SW 1271 (cell line): ENCODE results near the gene RHBDF2.

Source experiments
- DNase-seq, 2 experiments: peaks; one replicate each; lab custom pipeline; 2025; lab: John Stamatoyannopoulos, UW

RHBDF2 gene

GRCh38 chr17:76501827-76502307 lies 644 bp upstream of the RHBDF2 start:
- DNase-seq: no peak

- no peak for DNase-seq
Measured at GRCh38 chr17:76500747-76501017, 541 bp downstream of the RHBDF2 start.

DNA sequence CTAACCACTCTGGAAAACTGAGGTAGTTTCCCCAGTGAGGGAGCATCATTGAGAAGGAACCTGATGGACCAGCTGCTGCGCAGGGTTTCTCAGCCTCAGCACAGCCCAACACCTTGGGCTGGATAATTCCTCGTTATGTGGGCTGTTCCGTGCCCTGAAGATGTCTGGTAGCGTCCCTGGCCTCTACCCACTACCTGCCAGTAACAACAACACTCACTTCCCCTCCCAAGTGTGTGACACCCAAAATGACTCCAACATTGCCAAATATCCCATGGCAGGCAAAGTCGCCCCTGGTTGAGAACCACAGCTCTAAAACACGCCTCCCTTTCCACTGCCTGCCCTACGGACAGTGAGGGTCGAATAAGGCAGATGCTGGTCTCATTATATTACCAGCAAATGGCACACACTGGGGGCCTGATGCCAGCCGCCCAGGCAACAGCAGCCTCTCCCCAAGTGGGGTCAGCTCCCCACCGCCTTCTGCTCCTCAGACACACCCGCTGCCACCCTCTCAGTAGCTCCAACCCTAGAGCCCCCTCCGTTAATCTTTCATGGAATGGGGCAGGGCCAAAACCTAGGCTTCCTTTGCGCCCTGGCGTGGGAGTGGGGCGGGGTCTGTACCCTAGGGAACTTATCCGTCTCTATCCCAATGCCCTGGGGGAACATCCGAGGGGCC lies 1.0 kb downstream of the RHBDF2 start:
- DNase-seq: no peak

- DNase-seq: no peak
Measured at GRCh38 chr17:76499267-76499667, 2.0 kb downstream of the RHBDF2 start.

DNA sequence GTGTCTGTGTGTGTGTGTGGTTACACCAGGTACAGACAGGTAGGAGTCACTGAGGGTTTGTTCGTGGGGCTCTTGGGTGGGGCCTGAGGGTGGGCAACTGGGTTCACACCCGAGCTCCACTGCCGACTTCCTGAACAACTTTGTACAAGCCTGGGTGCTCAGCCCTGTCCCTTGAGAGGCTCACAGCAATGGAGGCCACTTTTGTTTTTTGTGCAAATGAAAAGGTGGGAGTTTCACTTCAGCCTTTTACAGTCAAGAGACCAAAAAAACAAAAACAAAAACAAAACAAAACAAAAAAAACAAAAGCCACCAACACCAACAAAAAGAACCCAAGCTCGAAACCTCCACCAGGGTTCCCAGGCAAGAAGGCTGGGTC lies 2.4 kb downstream of the RHBDF2 start:
- no peak for DNase-seq

GRCh38 chr17:76497979-76498875 lies 3.0 kb downstream of the RHBDF2 start:
- peak in 1 of 2 experiments; percentile 41 for DNase-seq

DNA sequence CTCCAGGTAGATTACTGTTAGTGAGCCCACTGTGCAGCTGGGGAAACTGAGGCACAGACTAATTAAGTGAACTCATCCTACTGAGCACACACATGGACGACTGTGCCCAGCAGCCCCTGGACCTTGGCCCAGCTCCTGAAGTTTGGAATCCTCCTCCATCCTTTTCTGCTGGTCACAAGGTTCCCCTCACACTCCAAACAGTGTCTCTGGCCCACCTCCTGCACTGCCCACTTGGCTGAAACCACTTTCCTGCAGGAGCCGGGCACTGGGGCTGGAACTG lies 3.6 kb downstream of the RHBDF2 start:
- DNase-seq: no peak

GRCh38 chr17:76496464-76496863 lies 4.8 kb downstream of the RHBDF2 start:
- no peak for DNase-seq

- DNase-seq: no peak
Measured at GRCh38 chr17:76495663-76496400, 5.4 kb downstream of the RHBDF2 start.

DNA sequence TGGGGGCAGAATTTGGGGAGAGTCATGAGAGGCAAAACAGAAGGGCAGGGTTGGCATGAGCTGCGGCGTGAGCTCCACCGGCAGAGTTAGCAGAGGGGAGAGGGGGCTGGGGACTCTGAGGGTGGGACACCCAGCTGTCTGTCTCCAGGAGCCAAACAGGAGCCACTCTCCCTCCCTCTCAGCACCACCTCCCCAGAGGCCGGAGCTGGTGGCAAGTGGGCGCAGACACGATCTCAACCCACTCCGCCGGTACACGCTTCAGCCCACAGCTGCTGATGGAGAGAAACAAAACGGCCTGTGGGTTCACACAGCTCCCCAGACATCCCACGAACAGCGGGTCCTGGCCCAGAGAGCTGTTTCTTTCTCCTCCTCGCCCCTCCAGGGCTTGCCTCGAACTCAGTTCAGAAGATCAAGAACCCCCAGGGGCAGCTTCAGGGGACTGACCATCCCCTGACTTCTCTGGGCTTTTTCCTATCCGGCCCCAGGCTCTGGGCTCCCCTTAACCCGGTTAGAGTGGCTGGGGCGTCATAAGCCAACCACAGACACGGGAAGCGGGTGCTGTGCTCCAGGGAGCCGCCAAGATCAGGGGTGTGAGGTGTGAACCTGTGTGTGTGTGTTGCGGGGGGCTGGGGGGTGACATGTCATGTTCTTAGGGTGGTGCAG lies 7.6 kb downstream of the RHBDF2 start:
- DNase-seq: no peak

GRCh38 chr17:76492989-76493501 lies 8.2 kb downstream of the RHBDF2 start:
- DNase-seq: peak; percentile 42 to 57

DNA sequence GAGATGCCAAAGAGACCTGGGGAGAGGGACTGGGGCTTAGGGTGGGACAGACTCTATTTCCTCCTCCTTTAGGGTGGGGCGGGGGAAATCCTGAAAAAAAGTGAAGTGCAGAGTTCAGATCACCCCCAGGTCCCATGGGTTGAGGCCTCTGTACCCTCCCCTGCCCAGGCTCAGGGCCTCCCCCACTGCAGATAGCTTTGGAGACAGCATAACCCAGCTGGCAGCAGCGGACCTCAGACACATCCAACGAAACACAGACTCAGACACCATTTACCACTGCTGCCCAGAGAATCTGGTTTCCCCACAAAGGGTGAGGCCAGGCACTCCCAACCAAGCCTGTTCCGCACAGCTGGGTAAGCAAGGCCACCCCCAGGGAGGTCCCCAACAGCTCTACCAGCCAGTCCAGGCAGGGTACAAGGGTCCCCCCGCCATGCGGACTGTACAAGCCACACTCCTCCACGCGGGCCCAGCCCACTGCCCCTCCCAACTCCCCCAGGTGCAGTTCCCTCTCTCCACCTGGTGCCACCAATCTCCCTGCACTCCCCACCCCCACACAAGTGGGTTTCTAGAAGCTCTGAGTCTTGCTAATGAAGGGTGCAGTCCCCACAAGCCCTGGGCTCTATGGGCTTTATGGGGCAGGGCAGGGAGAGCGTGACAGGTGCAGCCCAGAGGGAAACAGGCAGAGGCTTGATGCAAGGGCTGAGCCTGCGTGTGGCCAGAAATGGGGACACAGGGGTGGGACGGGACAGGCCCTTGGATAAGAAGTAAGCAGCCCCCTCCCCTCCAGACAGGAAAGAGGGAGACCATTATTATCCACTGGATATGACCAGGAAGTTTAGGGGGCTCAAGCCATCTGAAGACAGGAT lies 8.9 kb downstream of the RHBDF2 start:
- DNase-seq: no peak

DNA sequence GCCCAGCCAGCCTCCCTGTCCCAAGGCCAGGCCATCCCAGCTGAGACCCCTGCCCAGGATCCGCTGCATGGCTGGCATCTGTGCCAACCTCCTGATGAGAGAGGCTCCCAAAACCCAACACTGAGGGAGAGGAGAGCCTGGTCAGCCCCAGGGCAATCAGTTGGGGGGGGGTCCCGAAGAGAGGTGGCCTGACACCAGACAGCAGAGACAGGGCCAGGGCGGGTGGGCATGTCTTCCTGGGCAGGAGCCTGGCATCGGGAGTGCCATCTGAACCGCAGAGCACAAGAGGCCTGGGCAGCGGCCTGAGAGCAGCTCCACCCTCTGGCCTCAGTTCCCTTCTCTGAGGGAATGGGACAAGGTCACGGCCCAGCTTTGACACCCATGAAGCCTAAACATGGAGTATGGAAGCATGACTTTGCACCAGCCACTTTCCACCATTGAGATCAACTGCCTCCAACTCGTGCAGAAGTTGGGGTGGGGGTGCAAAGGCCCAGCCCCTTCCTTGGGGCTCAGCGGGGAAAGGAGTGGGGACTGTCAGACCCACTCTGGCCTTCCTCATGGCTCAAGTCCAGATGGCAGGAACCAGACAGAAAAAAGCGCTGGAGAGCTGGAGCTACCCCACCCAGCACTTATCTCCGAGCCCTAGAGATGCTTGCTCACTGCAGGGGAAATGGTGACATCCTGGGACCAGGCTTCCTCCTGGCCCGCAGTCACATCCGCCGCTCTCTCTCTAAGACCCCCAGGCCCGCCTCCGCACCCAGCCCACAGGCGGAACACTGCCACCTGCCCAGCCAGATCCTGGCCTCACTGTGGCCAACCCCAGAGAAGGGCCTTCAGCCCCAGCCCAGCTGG lies 9.7 kb downstream of the RHBDF2 start:
- no peak for DNase-seq

DNA sequence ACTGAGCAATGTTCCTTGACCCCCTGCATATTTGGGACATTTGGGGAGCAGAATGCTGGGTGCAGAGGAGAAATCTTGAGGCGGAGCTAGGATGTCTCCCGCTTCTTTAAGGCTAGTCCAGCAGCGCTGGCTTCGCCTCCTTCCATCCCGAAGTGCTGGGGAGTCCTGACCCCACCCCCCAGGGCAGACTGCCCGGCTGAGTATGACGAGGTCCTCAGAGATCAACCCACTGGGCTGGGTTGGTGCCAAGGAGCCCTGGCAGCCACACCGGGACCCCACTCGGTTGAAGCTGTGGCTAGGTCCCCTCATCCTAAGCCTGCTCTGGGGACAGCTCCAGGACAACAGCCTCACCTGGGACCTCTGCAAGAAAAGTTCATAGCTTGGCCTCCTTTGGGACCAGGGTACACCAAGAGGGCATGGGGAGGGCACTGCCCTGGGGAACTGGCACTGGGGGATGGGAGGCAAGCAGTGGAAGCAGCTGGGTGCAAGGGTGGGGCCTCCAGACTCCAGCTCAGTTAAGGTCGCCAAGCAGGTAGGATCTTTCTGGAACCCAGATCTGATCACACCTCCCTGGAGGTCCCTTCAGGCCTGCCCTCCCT lies 11.0 kb downstream of the RHBDF2 start:
- DNase-seq: no peak

DNA sequence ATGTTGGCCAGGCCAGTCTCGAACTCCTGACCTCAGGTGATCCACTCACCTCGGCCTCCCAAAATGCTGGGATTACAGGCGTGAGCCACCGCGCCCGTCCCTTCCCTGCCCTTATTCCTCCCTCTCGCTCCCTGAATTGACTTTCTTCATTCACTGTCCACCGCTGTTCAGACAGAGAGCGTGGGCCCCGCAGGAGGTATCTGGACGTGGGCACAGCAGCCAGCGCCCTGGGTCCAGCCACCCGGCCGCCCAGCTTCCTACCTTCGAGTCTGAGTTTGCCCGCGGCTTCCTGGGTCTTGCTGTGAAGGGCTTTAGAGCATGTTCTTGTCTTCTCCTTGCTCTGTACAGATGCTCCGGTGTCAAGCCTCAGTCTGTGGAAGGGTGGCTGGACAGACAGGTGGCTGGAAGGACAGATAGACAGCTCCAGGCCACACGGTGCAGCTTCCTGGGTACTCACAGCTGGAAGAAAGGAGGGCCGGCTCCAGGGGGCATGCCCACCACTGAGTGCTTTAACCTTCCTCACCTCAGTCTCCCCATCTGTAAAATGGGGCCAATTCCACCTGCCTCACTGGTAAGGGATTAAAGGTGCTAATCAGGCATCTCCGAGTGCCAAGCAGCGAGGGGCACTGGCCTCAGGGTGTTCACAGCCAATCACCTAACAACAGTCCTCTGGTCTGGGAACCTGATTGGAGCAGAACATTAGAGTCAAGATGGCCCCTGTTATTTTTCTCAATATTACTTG lies 13.6 kb downstream of the RHBDF2 start:
- no peak for DNase-seq

- DNase-seq: no peak
Measured at GRCh38 chr17:76485569-76485968, 15.7 kb downstream of the RHBDF2 start.

DNA sequence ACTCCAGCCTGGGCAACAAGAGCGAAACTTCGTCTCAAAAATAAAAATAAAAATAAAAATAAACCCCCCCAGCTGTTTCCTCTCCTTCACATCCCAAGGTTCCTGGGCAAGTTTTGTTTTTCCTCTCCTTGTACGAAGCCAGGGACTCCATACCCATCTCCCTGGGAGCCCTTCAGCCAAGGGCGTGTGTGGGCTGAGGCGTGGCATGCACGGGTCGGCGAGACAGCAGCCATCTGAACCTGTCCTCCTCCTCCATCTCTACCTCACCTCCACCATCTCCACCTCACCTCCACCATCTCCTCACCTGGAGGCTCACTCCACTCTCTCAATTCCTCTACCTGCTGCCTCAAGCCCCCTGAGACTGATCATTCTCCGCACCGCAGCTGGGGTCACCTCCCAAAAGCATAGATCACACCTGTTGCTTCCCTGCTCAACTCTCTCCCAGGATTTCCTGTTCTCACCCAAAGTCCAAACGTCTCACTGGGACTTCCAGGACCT lies 16.9 kb downstream of the RHBDF2 start:
- DNase-seq: no peak

DNA sequence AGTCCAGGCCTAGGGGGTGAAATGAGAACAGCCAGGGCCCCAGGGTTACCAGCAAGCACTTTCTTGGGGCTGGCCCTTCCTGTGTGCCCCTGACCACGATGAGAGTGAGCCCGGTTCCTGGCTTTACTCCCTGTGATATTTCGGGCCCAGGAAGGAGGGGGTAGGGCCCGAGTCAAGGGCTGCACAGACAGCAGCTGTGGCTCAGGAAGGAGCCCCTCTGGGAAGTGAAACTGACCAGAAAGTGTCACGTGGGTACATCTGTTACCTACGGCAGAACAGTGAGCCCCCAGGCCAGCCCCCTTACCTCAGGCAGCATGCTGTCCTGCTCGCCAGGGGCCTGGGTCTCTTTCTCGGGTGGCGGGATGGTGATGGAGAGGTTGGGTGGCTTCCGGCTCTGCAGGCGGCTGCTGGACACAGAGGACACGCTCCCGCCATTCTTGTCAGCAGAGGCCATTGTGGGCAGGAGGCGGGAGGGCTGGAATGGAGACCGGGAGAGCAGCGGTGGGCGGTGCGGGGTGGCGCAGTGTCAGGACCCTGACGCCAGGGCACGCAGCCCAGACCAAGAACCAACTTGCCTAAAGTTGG lies 20.1 kb downstream of the RHBDF2 start:
- no peak for DNase-seq

- DNase-seq: no peak
Measured at GRCh38 chr17:76480632-76481031, 20.6 kb downstream of the RHBDF2 start.
